ENCODE measurements around the gene CALR3.
"Not testable (repeated sequence)": the region's sequence is repeated elsewhere in the genome, so short reads cannot be mapped to it uniquely, and the experiment has no call there.

The CALR3 gene

DNA sequence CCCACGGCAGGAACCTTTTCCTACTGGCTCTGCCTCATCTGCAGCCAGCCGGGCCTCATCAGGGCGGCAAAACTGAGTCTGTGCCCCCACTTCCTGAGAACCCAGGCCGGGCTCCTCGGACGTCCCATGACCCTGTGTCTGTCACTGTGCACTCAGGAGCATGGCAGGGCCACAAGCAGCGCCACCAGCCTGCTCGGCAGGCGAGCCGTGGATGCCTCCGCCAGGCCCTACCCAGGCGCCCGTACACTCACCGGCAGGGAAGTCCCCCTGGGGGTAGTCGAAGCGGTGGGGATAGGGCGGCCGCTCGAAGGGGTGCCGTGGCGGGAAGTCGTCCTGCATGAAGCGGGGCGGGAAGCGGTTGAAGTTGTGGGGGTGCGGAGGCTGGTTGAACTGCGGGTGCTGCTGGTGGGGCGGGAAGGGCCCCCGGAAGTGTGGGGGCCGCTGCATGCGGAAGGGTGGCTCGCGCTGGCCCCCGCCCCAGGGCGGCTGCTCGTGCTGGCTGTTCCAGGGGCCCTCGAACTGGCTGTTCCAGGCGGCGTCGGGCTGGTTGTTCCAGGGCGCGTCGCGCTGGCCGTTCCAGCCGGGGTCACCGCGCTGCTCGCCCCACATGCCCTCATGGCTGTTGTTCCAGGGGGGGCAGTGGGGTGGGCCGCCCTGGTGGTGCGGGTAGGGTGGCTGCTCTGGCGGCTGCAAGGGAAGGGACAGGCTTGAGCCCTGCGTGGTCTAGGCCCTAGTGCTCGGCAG, 29.2 kb upstream of the CALR3 start:
- DNase-seq (ENCODE audit: low read depth in 2 of 3, low spot score in 1 of 3): no peak

DNA sequence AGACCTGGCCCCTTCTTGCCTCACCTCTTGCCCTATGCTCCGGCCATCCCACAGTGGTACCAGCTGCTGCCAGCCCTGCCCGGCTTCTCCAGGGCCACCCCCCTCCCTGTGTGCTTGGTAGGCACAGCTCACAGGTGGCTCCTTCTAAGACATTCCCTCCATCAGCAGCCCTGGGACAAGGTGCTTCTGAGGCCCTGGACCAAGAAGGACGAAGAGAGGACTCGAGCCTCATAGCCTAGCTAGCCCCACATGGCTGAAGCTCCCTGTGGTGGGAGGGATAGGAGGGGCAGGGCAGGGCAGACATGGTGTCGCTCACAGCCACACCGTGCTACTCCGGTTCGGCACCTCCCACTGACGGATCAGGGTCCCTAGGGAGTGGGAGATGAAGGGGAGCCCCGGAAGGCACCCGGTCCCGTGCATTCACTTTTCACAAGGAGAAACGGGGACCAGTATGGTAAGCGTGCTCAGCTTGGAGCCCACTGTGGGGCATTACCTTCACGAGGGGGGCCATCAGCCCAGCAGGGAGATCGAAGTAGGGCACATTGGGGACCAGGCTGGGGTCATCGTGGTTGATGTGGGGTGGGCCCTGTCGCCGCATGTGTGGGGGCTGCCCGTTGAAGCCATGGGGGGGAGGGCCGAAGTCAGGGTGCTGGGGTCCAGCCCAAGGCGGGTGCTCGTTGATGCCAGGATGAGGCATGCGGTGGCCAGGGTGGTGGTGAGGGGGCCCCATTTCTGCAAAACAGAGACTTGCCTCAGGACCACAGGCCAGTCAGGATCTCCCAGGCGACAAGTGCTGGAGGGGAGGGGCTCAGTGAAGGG, 26.8 kb upstream of the CALR3 start:
- DNase-seq (ENCODE audit: low read depth in 2 of 3, low spot score in 1 of 3): no peak

DNA sequence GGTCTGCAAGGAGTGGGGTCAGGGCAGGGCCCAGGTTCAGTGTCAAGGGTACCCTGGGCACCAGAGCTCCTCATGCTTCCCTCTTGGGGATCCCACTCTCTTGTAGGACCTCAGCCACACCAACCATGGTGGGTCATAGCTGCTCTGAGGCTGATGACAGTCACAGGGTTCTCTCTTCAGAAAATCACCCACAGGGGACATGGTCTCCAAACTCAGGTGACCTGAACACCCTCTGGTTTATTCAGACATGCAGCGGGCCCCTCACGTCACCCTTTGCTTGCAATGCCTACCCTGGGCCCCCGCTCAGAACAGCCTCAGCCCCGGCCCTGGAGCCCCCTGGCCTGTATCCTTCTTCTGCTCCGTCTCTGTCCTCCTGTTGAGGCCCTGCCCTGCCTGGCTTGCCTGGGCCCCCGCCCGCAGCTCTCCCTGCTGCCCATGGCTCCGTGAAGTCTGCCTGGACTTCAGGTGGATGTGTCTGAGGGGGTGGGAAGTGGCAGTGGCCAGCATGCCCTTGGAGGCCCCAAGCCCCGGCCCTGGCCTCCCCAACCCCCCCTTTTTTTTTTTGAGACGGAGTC, 25.8 kb upstream of the CALR3 start:
- no peak for DNase-seq (ENCODE audit: low read depth in 2 of 3, low spot score in 1 of 3)

DNA sequence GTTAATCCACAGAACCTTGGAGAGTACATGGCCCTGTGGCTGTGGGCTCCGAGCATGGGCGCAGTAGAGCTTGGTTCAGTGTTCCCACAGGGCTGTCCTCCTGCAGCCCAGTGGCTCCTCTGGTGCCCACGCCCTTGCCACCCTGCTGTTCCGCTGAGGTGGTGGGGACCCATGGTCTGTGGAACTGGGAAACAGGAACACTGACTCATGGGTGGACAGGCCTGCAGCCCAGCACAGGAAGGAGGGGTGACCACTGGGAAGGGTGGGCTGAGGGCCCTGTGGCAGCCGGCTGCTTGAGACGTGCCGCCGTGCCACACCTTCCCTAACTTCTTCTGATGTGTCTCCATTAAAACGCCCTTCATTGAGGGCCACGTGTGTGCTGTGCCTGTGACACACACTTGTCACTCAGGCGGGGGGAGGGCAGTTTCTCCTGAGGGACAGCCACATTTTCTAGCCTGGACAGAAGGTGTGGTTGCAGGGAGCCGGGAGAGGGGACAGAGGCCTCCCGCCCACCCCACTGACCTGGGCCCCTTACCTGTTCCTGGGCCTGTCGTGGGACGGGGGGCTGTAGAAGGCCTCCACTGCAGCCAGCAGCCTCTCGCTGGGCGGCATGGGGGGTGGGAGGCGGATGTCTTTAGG, 25.1 kb upstream of the CALR3 start:
- no peak for DNase-seq (ENCODE audit: low read depth in 2 of 3, low spot score in 1 of 3)

DNA sequence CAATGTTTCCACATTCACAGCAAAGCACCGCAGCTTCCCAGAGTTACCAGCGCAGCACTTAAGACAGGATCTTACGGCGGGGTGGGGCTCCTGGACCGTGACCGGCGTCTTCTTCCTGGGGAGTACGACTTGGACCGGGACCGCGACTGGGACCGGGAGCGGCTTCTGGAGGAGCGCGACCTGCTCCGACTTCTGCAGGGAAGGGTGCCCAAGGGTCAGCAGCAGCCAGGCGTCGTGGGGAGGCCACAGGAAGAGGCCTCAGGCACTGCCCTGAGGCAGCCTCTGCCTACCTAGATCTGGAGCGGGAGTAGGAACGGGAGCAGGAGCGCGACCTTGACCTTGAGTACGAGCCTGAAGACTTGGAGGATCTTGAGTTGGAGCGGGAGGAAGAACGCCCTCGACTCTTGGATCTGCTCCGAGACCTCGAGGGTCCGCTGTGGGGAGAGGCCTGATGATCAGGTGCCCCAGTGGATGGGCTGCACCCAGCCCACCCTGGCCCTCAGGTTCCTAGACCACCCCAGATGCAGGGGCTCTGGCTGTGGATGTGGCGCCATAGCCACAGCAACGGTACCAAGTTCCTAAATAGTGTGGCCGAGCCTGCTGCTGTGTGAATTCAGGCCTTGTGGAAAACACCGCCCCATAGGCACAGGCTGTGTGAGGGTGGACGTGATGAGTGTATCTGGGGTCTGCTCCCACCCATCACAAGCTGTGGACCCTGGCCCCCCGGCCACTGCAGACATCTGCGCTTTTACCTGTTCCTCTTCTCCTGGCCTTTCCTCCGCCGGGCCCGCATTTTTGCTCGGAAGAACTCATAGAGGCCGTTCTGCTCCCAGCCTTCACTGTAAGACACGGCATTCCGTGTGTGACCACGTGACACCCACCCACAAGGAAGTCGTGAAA, 24.4 kb upstream of the CALR3 start:
- no peak for DNase-seq (ENCODE audit: low read depth in 2 of 3, low spot score in 1 of 3)

DNA sequence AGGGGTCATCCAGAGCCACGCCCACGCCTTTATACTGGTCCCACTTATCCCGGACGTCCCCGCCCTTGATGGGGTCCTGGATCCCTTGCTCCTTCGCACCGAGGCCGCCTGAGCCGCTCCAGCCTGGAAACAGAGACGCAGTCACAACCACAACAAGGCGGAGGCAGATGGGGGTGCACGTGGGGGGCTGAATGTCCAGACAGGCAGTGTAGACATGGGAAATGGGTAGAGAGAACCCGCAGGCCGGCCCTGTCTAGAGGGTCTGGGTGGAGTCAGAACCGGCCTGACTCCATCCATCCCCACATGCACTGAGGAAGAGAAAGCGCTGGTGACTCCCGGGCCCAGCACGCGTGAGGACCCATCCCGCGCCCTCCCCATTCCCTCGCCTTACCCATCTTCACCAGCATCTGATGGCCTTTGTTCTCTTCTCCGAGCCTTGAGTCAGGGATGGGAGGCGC, 23.3 kb upstream of the CALR3 start:
- DNase-seq (ENCODE audit: low read depth in 2 of 3, low spot score in 1 of 3): no peak

DNA sequence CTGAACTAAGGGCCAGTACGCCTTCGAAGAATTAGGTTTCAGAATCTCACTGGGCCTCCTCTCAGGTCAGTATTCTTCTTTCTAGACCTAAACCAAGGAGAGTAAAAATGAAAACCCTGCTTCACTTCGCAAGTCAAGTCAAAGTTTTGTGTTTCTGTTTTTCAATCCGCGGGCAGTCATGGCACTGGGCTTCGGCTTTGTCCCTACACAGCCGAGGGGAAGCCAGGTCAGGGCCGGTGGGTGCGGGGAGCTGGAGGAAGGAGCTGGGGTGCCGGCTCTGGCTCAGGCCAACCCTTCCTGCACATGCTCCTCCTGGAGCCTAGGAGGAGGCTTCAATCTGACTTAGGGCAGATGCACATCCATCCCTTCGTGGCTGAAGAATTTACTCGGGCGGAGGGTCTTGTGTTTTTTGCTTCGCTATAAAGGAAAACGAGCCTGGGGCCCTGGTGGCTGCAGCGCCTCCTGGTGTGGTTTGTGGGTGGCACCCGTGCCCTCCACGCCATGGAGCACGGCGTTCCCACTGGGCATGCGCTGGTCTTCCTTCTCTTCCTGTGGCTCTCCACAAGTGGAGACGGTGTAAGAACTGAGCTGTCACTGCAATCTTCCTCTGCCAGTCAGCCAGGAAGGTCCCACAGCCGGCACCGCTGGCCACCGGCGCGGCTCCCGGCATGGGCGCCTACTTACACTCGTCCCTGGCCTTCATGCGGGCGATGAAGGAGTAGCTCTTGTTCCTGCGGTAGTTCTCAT, 22.7 kb upstream of the CALR3 start:
- no peak for DNase-seq (ENCODE audit: low read depth in 2 of 3, low spot score in 1 of 3)

DNA sequence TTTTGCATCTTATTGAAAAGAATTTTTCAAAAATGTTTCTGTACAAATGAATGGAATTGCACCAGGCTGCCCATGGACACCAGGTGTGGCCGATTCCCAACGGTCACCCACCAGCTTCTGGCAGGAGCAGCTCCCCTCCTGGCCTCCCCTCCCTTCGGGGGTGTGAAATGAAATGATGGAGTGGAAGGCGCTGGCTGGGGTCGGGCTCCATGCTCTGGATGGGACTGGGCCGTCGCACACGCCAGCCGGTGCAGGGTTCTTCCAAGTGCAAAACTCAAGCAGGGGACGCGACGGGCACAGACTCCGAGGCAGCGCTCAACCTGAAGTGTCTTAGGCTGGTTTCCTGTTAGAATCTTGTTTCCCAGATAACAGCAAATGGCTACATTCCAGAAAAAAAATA, 22.1 kb upstream of the CALR3 start:
- no peak for DNase-seq (ENCODE audit: low read depth in 2 of 3, low spot score in 1 of 3)

DNA sequence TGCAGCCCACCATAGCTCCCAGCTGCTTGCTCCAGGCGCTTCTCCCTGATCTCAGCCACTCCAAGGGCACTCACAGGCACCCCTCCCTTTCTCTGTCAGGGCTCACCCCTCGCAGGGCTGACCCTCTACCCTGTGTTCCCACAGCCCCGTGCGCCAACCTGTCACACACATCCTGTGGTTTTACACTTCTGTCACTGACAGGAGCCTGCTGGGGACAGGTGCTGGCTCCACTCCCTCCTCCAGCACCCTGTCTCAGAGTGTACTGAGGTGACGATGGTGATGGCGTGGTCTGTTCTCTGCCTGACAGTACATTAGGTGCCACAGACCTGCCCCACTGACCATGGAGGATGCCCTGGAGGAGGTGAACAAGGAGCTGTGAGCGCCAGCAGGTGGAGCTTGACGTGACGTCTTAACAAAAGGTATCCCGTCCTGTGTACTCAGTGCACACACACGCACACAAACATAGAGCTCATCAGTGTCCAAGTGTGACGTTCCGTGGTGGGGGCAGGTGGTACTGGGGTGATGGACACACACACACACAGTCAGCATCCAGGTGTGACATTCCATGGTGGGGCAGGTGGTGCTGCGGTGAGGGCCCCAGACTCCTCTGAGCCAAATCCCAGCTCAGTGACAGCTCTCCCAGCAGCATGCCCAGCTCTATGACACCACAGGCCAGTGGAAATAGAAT, 21.1 kb upstream of the CALR3 start:
- DNase-seq (ENCODE audit: low read depth in 2 of 3, low spot score in 1 of 3): no peak

DNA sequence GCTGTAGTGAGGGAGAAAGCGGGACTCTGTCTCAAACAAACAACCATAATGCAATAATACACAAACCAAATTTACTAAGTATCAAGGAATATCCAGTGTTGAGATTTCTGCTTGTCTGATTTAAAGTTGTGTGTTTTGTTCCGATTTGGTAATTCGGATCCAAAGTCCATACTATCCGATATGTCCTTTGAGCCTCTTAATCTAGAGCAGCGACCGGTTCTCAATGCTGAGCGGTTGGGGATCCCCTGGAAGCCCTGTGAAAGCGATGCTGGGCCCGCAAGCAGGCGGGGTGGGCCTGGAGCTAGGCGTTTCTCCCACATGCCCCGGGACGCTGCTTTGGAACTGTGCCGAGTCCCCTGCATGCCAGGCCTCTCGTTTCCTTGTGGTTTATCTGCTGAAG, 20.4 kb upstream of the CALR3 start:
- no peak for DNase-seq (ENCODE audit: low read depth in 2 of 3, low spot score in 1 of 3)

DNA sequence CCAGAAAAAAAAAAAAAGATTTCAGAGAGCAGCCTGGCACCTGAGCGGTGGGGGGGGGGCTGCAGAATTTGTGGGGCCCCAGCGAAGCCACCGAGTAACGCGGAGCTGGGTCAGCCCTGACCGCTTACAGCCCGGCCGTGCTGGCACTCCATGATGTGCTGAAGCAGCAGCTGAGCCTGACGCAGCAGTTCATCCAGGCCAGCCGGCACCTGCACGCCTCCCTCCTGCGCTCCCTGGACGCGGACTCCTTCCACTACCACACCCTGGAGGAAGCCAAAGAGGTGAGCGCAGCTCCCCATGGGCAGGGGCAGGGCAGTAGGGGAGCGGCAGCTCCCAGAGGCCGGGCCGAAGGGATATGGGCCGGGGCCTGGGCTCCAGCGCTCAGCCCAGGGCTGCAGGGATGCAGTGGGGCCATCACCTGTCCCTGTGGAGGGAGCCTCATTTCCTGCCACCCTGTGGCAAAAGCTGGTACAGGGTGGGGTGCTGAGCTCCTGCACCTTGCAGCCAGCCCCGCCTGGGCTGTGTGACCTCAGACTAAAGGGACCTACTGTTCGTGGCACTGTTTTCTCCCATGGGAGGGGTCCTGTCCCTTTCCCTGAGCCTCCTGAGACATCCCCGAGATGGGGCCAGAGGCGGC, 18.5 kb upstream of the CALR3 start:
- no peak for DNase-seq (ENCODE audit: low read depth in 2 of 3, low spot score in 1 of 3)

DNA sequence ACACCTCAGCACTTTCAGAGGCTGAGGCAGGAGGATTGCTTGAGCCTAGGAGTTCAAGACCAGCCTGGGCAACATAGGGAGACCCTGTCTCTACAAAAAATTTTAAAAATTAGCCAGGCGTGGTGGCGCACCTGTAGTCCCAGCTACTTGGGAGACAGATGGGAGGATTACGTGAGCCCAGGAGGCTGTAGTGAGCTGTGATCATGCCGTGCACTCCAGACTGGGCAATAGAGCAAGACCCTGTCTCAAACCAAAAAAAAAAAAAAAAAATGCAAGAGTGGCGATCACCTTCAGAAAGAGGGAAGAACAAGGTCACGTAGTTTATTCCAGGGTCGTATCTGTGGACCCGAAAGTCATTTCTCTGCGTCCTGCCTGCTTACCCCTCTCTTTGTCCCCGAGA, 16.6 kb upstream of the CALR3 start:
- not testable (repeated sequence) for DNase-seq (ENCODE audit: low read depth in 2 of 3, low spot score in 1 of 3)

DNA sequence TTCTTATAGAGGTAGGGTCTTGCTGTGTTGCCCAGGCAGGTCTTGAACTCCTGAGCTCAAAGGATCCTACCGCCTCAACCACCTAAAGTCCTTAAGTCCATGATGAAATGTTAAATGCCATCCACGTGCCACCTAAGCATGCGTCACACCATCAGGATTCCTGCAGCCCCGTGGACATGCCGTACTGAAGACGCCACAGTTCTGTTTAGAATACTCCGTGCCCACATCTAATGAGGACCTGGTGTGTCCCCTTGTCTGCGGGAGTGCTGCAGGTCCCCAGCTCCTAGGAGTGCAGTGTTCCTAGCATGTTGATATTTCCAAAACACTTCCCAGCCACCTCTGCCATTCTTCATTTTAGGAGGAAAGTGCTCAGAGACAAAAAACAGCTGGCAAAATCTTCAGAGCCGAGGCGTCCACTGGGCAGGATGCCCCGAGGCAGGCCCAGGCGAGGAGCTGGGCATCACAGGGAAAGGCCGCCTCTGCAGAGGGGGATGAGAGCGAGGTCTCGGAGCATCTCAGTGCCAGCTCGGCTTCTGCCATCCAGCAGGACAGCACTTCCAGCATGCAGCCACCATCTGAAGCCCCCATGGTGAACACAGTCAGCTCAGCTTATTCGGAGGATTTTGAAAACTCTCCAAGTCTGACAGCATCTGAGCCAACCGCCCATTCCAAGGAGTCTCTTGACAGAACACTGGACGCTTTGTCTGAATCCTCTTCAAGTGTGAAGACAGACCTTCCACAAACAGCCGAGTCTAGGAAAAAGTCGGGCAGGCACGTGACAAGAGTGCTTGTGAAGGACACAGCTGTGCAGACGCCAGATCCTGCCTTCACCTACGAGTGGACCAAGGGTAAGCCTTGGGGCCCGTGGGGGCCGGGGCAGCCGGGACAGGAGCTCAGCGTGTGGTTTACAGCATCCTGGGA, 13.4 kb upstream of the CALR3 start:
- no peak for DNase-seq (ENCODE audit: low read depth in 2 of 3, low spot score in 1 of 3)

DNA sequence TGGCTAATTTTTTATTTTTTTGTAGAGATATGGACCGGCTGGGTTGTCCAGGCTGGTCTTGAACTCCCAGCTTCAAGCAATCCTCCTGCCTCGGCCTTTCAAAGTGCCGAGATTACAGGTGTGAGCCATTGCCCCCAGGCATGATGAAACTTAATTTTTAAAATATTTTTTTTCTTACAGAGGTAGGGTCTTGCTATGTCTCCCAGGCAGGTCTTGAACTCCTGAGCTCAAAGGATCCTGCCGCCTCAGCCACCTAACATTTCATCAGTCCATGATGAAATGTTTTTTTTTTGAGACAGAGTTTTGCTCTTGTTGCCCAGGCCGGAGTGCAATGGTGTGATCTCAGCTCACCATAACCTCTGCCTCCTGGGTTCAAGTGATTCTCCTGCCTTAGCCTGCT, 12.6 kb upstream of the CALR3 start:
- no peak for DNase-seq (ENCODE audit: low read depth in 2 of 3, low spot score in 1 of 3)

DNA sequence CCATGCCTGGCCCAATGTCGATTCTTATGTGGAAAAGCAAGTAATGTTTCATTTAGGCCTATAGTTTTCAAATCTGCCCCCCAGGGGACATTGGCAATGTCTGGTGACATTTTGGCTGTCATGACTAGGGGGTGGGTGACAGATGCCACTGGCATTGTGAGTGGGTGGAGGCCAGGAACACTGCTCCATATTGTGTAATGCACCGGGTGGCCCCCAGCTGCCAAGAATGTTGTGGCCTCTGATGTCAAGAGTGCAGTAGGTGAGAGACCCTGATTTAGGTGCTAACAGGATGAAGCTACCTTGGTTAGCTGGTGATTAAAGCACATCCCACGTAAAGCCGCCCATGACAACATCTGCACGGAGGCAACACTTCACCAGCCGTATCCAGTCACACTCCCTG, 11.0 kb upstream of the CALR3 start:
- DNase-seq (ENCODE audit: low read depth in 2 of 3, low spot score in 1 of 3): no peak

DNA sequence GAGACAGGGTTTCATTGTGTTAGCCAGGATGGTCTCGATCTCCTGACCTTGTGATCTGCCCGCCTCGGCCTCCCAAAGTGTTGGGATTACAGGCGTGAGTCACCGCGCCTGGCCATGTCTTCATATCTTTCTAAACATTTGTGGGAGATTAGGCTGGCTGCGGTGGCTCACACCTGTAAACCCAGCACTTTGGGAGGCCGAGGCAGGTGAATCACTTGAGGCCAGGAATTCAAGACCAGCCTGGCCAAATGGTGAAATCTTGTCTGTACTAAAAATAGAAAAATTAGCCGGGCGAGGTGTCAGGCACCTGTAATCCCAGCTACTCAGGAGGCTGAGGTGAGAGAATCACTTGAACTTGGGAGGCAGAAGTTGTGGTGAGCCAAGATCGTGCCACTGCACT, 10.2 kb upstream of the CALR3 start:
- not testable (repeated sequence) for DNase-seq (ENCODE audit: low read depth in 2 of 3, low spot score in 1 of 3)

DNA sequence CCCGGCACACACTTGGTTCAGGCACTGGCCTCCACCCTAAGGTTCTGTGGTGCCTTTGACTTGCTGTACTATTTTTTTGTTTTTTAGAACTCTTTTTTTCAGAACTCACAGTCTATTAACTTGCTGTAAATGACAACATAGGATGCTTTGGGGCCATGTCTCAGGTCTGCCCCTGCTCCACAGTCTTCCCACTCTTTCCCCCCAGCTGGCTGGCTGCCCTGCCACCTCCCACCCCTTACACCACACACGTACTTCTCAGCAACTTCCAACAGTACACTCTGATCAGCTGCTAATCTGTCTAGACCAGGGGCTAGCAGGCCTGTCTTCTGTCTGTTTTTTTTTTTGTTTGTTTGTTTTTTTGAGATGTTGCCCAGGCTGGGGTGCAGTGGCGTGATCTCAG, 8.3 kb upstream of the CALR3 start:
- DNase-seq (ENCODE audit: low read depth in 2 of 3, low spot score in 1 of 3): no peak

DNA sequence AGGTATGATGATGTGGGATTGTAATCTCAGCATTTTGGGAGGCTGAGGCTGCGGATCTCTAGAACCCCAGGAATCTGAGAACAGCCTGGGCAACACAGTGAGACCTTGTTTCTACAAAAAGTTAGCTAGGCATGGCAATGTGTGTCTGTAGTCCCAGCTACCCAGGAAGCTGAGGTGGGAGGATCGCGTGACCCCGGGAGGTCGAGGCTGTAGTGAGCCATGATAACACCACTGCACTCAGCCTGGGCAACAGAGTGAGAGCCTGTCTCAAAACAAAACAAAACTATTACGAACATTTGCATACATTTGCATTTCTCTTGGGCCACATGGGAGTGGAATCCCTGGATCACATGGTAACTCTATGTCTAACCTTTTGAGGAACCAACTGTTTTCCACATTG, 1.9 kb upstream of the CALR3 start:
- DNase-seq (ENCODE audit: low read depth in 2 of 3, low spot score in 1 of 3): no peak
